Right hindlimb (tissue), 1 donor: ENCODE results near the gene BRI3BP.
"Not testable (repeated sequence)": the region's sequence is repeated elsewhere in the genome, so short reads cannot be mapped to it uniquely, and the experiment has no call there.

ENCODE experiments used
- DNase-seq: peaks from one replicate; pipeline ENCODE4 v3.0.0-alpha.2; 2018

The BRI3BP gene

DNA sequence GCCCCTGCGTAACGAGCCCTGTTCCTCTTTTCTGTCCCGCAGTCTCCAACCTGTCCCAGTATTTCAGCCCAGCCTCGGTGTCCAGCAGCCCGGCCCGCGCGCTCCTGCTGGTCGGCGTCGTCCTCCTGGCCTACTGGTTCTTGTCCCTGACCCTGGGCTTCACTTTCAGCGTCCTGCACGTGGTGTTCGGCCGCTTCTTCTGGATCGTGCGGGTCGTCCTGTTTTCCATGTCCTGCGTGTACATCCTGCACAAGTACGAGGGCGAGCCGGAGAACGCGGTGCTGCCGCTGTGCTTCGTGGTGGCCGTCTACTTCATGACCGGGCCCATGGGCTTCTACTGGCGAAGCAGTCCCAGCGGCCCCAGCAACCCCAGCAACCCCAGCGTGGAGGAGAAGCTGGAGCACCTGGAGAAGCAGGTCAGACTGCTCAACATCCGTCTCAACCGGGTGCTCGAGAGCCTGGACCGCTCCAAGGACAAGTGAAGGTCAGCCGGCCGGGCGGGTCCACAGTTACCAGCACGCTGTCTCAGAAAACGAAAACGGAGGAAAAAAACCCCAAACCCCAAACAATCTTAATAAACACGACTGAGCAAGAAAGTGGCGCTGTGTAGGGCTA, 31.6 kb downstream of the BRI3BP start:
- no peak for DNase-seq

DNA sequence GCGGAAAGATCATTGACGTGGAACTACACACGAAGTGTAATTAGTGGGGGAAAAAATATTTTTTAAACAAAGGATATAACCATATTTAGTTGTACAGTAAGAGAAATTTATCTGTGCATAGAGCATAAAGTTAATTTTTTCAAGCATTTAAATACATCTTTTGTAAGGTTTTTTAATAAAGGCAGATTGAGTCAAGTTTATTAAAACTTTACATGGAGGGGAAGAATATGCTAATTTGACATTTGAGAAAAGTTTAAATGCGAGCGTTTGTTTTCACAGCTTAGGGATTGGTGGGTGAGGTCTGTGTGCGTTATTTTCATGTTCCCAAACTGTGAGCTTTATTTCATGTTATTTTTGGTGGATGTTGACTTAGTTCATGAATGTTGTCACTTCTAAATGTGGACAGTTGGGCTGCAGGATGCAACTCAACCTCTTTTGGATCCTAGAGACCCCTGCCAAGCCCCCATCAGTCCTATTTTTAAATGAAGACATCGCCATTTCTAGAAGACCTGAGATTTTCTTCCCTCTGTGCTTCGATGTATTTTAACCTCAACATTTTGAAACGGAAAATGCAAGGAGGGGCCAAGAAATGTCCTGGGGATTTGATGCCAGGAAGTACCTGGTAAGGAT, 32.3 kb downstream of the BRI3BP start:
- DNase-seq = no peak

DNA sequence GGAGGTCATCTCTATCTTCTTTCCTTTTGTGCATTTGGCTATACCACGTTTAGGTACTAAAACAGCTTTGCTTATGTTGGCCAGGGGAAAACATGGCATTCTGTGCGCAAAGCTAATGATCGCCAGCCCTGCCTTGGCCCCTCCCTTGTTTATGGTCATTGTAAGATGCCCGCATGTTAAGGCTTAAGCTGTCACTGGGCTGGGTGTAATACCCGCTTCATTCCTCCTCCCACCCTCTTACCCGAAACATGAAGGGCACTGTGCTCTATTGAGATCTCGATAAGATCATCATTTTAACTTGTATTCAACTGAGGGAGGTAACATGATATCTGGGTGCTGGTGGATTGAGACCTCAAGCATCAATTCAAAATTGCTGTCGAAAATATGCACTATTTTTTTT, 34.7 kb downstream of the BRI3BP start:
- no peak for DNase-seq

DNA sequence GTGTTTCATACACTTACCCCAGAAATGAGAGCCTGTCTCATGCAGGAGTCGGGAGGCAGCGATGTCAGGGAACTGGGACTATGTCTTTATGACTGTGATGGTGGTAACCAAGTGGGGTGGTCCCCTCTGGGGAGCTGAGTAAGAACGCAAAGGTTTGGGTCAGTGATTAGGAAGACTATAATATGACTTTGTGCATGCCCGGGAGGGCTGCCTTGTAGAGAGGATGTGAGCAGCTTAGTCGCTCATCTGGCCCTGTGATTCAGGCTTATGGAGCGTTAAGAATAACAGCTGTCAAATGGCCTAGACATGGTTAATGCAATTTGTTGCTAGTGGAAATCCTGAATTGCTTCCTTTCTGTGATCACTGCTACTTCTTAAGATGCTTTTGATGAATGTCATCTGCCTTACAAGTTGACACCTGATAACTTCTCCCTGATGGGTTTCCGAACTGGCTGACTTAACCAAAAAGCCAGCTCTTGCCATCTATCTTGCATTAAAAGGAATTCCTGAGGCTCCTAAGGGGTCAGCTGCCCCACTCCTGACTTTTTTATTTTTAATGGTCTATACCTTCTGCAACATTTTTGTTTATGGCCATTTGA, 36.4 kb downstream of the BRI3BP start:
- no peak for DNase-seq

DNA sequence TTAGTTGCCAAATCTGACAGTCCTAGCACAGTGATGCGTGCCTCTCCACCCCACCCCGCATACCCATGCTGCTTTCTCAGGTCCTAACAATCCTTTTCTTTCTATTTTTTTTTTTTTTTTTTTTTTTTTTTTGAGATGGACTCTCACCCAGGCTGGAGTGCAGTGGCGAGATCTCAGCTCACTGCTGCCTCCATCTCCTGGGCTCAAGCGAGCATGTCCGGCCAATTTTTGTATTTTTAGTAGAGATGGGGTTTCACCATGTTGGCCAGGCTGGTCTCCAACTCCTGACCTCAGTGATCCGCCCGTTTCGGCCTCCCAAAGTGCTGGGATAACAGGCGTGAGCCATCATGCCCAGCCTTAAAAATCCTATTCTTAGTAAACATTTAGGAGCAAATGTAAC, 38.0 kb downstream of the BRI3BP start:
- DNase-seq = not testable (repeated sequence)

DNA sequence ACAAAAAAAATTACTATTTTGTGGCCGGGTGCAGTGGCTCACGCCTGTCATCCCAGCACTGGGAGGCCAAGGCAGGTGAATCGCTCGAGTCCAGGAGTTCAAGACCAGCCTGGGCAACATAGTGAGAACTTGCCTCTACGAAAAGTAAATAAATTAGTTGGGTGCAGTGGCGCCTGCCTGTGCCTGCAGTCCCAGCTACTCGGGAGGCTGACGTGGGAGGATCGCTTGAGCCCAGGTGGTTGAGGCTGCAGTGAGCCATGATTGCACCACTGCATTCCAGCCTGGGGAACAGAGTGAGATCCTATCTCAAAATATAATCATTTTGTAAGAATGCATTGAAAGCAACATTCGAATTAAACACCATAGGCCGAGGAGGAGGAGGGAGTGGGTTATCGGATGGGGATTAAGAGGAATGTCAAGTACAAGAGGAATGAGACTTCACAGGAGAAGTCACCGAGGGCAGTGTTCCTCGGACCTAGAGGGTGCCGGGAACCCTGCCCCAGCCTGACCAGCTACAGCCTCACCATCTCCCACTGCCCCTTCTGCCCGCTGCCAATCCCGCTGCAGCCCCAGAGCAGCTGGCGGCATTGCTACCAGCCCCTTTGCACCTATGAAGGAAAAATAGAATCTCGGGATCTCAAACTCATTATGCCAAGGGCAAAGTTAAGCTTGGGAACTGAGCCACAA, 39.2 kb downstream of the BRI3BP start:
- DNase-seq = no peak

DNA sequence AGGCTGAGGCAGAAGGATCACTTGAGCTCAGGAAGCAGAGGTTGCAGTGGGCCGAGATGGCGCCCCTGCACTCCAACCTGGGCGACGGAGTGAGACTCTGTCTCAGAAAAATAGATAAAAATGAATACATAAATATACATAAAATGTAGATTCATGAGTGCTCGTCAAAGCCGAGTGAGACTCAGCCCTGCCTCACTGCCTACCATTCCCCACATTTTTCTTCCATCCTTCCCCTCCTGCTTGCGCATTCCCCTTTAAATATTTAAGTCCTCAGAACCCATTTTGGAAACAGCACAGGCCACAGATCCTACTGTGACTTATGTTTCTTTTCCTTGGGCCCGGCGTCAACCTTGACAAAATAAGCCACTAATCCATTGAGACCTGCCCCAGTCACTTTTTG, 39.8 kb downstream of the BRI3BP start:
- DNase-seq = no peak

DNA sequence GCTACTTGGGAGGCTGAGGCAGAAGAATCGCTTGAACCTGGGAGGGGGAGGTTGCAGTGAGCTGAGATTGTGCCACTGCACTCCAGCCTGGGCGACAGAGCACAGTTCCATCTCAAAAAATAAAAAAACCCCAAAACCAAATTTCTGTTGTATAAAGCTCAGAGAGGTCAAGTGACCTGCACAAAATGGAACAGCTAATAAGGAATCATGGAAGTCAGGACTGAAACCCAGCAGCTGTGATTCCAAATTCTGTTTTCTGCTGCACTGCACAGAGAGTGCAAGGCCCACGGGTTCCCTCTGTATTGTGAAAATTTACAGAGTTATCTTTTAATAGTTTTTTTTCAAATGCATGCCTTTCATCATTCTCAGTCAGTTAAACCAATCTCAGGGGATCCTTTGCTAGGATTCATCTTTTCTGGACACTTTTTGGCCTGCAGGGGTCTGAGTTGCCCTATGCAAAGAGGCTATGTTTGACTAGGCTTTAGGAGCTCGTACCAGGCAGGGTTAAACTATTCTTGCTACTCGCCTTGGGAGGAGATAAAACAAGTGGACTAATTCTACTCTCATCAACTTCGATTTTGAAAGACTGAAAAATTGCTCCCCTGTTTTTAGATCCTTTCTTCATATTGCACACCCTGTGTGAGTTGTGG, 45.7 kb downstream of the BRI3BP start:
- DNase-seq = no peak

DNA sequence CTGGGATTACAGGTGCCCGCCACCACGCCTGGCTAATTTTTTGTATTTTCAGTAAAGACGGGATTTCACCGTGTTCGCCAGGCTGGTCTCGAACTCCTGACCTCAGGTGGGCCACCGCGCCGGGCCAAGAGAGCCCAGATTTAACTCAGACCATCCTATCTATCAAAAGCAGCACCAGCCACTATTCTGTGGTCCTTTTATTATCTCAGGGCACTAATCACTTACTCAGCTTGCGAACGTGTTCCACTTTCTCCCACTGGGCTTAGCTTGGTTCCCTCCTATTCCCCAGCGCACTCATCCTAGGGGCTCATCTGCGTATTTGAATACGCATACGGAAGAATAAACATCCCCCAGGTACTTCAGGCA, 55.6 kb downstream of the BRI3BP start:
- no peak for DNase-seq

DNA sequence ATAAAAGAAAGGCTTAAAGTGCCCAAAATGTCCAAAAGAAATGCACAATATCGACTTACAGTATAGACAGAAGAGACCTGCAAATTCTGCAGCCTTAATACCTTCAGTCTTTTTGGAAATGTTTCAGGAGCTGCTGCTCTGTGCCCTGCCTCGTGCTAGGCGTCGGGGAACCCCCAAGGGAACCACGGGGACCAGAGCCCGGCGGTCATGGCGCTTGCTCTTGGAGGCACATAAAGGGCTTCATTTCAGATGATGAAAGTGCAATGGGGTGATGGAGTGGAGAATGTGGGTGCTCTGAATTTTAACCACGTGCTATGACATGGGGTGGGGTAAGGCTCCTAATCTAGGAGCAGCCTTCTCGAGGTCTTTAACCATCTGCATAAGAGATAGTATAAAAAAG, 57.0 kb downstream of the BRI3BP start:
- DNase-seq = no peak

DNA sequence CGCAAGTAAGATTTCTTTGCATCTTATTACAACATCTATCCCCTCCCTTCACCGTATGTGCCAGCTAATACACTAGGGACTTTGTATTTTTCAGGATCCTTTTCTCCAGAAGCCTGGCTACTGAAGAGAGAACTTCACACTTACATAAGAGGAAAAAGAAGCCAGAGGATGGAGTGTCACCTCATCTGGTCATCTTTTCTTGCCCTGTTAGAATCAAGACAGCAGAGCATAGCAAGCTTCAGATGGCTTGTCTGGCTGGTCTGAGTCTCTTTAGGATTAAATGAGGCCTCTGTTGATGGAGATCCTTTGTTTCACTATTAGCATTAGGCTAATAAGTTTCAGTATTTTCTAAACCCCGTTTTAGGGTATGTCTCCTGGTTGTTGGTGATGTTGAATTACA, 57.4 kb downstream of the BRI3BP start:
- no peak for DNase-seq

DNA sequence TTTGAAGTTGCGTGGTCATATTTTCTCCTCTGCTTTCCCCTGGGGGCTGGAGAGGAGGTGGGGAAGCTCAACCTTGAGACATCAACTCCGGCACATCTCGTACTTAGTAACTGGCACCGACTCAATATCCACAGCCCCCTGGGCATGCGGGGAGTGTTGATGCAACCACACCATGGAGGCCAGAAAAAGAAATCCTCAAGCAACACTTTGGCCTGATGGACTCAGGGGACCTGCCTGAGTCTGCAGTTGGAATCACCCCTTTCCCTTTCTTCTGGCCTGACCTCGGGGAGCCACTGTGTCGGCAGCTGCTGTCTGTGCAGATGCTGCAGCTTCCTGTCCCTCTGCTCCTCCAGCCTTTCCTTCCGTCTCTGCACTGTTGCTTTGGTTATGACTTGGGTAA, 60.4 kb downstream of the BRI3BP start:
- no peak for DNase-seq

DNA sequence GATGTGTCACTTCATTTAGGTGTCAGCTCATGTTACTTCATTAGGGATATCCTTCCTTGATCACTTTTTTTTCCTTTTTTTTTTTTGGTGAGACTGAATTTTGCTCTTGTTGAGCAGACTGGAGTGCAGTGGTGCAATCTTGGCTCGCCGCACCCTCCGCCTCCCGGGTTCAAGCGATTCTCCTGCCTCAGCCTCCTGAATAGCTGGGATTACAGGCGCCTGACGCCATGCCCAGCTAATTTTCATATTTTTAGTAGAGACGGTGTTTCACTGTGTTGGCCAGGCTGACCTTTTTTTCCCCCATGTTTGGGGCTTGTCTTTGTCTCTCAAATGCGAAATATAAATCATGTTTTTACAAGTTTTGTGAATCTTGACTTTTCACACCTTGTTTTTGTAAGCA, 62.1 kb downstream of the BRI3BP start:
- DNase-seq = no peak

DNA sequence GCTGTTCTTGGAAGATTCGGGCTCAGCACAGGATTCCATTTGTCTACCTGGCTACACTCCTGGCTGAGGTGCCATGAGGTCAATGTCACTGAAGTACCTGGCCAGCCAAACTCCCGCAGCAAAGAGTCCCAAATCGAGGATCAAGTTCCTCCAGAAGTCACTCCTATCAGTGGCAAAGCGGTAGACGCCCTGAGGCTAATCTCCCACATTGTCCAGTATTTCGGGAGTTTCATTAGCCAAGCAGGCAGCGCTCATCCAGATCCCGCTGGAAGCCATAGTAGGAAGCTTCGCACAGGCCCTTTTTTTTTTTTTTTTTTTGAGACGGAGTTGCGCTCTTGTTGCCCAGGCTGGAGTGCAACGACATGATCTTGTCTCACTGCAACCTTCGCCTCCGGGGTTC, 62.9 kb downstream of the BRI3BP start:
- DNase-seq = no peak

DNA sequence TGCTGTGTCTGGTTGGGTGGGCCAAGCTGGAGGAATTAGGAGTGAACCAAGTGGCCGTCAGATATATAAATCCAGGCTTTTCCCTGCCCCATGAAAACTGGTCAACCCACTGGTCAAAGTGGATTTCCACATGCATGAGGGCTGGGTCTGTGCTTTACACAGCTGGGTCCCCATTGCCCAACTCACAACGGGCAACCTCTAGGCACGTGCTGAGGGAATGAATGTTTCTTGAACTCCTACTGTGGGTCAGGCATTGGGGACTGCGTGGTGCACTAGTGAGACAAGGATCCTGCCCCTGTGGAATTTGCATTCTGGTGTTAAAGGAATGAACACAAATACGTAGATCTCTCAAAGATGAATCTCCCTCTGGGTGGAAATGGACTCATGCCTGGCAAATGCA, 64.3 kb downstream of the BRI3BP start:
- DNase-seq = no peak

DNA sequence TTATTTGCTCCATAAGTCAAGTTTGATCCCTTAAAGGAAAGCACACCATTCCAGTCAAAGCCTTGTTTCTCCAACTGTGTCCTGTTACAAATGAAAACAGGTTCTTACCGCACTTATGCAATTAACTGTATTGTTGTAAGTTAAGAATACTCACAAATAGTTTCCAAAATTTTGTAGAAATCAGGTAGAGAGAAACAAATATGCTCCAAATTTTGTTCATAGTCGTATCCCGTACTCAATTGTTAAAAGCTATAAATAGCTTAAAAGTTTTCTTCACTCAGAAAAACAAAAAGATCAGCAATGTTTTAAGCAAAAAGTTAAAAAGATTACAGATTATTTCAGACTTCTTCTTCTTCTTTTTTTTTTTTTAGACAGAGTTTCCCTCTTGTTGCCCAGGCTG, 67.8 kb downstream of the BRI3BP start:
- DNase-seq = no peak

DNA sequence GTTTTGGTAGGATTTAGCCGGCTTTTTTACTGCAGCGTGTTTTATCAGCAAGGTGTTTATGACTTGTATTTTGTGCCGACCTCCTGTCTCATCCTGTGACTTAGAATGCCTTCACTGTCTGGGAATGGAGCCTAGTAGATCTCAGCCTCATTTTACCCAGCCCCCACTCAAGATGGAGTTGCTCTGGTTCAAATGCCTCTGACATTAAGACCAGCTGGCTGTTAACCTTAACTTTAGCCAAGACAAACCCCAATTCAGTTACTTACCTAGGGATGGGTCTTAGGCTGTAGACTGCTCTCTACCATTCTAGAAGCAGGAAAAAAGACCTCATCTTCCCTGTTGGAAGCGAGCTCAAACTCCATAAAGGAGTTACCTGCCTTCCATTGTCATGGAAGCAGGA, 70.1 kb downstream of the BRI3BP start:
- not testable (repeated sequence) for DNase-seq

DNA sequence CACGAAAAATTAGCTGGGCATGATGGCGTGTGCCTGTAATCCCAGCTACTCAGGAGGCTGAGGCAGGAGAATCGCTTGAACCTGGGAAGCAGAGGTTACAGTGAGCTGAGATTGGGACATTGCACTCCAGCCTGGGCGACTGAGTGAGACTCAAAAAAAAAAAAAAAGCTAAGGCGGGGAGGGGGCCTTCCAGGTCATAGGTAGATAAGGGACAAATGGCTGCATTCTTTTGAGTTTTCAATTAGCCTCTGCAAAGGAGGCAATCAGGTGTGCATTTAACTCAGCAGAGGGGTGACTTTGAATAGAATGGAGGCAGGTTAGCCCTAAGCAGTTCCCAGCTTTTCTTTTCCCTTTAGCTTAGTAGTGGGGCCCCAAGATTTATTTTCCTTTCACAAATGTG, 71.0 kb downstream of the BRI3BP start:
- no peak for DNase-seq

DNA sequence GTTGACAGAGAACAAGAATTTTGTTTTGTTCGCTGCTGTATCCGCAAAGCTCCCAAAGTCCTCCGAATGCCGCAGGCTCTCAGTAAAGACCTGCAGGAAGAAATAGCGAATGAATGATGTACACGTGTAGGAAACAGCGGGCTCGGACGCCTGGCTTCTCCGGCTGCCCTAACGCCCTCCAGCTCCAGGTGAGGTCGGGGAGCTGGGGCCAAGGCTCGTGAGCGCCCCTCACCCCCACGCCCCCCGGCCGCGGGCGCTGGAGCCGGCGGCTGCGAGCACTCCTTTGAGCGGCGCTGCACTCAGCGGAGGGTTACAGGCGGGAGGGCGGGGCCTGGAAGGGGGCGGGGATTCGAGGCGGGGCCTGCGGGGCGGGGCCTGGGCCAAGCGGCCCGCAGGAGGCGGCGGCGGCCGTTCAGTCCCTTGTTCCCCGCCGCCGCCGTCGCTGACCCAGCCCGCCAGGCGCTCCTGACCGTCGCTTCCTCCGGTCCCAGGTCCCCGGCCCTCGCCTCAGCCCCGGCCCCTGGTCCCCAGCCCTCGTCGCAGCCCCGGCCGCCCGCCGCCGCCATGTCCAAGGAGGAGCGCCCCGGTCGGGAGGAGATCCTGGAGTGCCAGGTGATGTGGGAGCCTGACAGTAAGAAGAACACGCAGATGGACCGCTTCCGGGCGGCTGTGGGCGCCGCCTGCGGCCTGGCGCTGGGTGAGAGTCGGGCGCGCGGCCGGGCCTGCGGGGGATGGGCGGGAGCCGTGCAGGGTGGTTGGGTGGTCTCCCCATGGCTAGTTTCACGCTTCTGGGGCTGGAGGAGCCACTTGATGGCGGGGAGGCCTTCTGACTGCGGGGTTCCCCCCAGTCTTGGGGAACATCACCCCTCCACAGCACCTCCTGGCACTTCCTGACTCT, 71.8 kb downstream of the BRI3BP start, which contains the start of gene AACS:
AACS (plus strand) TSS at position 415 of the 898 bp plus-strand sequence; CDS start at position 565, 150 bp downstream.
- DNase-seq = peak; percentile 89

DNA sequence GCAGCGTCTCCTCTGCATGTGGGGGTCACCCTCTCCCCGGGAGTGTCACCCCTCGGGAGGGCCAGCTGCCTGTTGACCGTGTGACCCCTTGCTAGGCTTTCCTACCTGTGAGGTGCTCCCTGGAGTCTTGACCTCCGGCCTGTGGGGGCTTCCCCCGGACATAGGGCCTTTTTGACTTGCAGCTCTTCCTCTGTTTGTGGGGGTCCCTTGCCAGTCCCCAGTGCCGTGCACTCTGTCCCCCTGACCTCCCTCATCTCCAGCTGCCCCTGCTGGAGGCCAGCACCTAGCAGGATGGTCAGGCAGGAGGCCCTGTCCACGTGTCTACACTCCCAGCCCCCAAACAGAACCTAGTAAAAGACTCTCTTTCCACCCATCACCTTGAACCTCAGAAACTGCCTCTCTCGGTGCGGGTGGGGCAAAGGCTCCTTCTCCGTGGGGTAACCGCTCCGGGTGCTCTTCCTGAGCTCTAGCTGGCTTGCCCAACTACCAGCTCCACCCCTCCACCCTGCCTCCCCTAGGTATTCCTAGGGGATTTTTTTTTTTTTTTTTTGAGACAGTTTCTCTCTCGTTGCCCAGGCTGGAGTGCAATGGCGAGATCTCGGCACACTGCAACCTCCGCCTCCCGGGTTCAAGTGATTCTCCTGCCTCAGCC, 72.6 kb downstream of the BRI3BP start:
- no peak for DNase-seq

DNA sequence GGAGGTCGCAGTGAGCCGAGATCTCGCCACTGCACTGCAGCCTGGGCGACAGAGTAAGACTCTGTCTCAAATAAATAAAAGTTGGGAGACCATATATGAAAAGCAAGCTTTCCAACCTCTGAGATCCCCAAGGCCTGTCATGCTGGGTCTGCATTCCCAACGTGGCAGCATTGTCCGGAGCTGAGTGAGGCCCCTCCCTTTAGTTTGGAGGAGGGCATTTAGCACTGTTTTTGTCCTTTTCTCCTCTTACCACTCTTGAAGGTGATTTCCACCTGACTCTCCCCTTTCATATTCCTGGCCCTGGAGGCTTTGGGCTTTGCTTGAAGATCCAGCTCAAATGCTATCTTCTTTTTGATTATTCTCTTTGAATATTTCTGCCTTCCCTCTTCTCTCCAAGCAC, 74.9 kb downstream of the BRI3BP start:
- no peak for DNase-seq

DNA sequence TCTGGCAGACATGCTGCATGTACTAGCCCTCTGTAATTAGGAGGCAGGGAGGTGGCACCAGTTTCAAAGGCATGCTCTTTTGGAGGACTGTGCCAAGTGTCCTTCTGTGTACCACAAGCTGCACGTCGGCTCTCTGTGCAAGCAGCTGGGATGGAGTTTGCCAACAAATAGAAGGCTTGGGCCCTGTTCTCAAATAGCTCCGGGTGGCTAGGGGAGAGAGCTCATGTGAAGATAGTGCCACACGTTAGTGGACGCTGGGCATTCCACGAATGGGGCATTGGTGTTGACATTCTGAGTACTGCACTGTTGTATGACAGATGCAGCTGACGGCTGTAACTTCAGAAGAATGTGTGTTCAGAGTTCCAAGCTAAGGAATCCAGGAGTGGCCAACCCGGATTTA, 76.2 kb downstream of the BRI3BP start:
- peak; percentile 62 for DNase-seq
